ENCODE results near the gene MDP1.

DNA sequence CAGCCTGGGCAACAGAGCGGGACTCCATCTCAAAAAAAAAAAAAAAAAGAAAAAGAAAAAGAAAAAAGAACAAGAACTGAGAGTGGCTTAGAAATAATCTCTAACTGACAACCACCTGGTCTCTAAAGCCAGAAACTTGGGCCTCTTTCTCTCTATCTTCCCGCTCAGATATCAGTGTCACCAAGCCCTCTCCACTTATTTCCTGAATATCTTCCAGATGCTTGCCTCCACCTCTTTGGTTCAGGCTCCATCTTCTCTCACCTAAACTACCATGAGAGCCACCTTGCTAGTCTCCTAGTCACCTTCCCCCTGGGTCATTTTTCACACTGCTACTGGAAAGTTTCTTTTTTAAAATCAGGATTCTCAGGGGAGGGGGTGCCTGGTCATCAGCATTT is 18.8 kb downstream of the MDP1 start:
- TF ChIP-seq, protein P1, sequence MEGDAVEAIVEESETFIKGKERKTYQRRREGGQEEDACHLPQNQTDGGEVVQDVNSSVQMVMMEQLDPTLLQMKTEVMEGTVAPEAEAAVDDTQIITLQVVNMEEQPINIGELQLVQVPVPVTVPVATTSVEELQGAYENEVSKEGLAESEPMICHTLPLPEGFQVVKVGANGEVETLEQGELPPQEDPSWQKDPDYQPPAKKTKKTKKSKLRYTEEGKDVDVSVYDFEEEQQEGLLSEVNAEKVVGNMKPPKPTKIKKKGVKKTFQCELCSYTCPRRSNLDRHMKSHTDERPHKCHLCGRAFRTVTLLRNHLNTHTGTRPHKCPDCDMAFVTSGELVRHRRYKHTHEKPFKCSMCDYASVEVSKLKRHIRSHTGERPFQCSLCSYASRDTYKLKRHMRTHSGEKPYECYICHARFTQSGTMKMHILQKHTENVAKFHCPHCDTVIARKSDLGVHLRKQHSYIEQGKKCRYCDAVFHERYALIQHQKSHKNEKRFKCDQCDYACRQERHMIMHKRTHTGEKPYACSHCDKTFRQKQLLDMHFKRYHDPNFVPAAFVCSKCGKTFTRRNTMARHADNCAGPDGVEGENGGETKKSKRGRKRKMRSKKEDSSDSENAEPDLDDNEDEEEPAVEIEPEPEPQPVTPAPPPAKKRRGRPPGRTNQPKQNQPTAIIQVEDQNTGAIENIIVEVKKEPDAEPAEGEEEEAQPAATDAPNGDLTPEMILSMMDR (IDR thresholded peaks at IDR 0.05): no peak
- no peak for TF ChIP-seq POLR2A (IDR thresholded peaks at IDR 0.05)

Data from thyroid gland (tissue), 4 donors.